Activated CD4-positive, alpha-beta T cell treated with anti-CD3 and anti-CD28 coated beads, Interleukin-2, amount 50 U/mL, for 4 hours (primary cell): ENCODE results near the gene ANXA1.

Source experiments
- DNase-seq, 2 experiments: peaks; one replicate each; pipeline ENCODE4 v3.0.0-alpha.2; 2020

The ANXA1 gene

GRCh38 chr9:73151653-73152542 is at the start of gene ANXA1:
TSS of gene ANXA1 (plus strand) at chr9:73151865. CDS start at chr9:73158536, 6,671 bp downstream.
- DNase-seq, result no peak

- DNase-seq, result no peak
Observed at GRCh38 chr9:73104342-73104741, 47.3 kb upstream of the ANXA1 start.

- no peak for DNase-seq
Observed at GRCh38 chr9:73104921-73105320, 46.7 kb upstream of the ANXA1 start.

- peak; percentile 61 to 63 for DNase-seq
Observed at GRCh38 chr9:73107489-73108069, 44.1 kb upstream of the ANXA1 start.

- no peak for DNase-seq
Observed at GRCh38 chr9:73114058-73114457, 37.6 kb upstream of the ANXA1 start.

GRCh38 chr9:73114958-73115357 is 36.7 kb upstream of the ANXA1 start:
- DNase-seq, result no peak

- DNase-seq, result no peak
Observed at GRCh38 chr9:73116031-73116430, 35.6 kb upstream of the ANXA1 start.

GRCh38 chr9:73116880-73117279 is 34.8 kb upstream of the ANXA1 start:
- DNase-seq, result no peak

- DNase-seq, result no peak
Observed at GRCh38 chr9:73118286-73118685, 33.4 kb upstream of the ANXA1 start.

GRCh38 chr9:73118898-73119554 is 32.6 kb upstream of the ANXA1 start:
- DNase-seq, result no peak

- DNase-seq, result no peak
Observed at GRCh38 chr9:73121375-73121935, 30.2 kb upstream of the ANXA1 start.

- no peak for DNase-seq
Observed at GRCh38 chr9:73125651-73126050, 26.0 kb upstream of the ANXA1 start.

GRCh38 chr9:73129941-73130685 is 21.6 kb upstream of the ANXA1 start:
- no peak for DNase-seq

GRCh38 chr9:73131461-73131860 is 20.2 kb upstream of the ANXA1 start:
- no peak for DNase-seq

- peak; percentile 48 to 60 for DNase-seq
Observed at GRCh38 chr9:73132034-73132776, 19.5 kb upstream of the ANXA1 start.

GRCh38 chr9:73133022-73133651 is 18.5 kb upstream of the ANXA1 start:
- no peak for DNase-seq

GRCh38 chr9:73133921-73134407 is 17.7 kb upstream of the ANXA1 start:
- no peak for DNase-seq

- DNase-seq, result no peak
Observed at GRCh38 chr9:73135394-73135793, 16.3 kb upstream of the ANXA1 start.

GRCh38 chr9:73137286-73137899 is 14.3 kb upstream of the ANXA1 start:
- DNase-seq, result no peak

GRCh38 chr9:73137914-73138313 is 13.8 kb upstream of the ANXA1 start:
- DNase-seq, result no peak

- DNase-seq, result no peak
Observed at GRCh38 chr9:73138516-73138915, 13.1 kb upstream of the ANXA1 start.
